DMS53 treated with DMSO at 0.1 percent for 48 hours (cell line): ENCODE results near the gene C11orf16.
"Not testable (repeated sequence)": the region's sequence is repeated elsewhere in the genome, so short reads cannot be mapped to it uniquely, and the experiment has no call there.

Experiments used
- DNase-seq: peaks from one replicate; lab custom pipeline; 2025; ENCODE audit not compliant: unreplicated experiment; lab: John Stamatoyannopoulos, UW

Gene C11orf16

DNA sequence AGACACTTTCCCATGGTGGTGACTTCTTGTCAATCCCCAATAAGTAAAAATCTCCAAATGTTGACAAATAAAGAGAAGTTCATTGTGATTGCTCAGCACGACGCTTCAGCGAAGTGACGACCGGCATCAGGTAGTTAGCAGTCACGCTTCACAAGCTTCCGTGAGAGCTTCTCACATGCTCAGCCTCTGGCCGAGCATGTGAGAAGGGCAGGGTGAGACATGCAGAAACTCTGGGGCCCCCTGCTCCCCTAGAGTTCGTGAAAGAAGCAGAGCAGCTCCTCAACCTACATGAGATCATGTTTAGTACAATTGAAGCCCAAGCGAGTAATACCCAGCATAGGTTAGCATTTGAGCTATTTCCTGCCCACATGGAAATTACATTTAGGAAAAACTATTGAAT is 4.4 kb upstream of the C11orf16 start:
- DNase-seq, result no peak

DNA sequence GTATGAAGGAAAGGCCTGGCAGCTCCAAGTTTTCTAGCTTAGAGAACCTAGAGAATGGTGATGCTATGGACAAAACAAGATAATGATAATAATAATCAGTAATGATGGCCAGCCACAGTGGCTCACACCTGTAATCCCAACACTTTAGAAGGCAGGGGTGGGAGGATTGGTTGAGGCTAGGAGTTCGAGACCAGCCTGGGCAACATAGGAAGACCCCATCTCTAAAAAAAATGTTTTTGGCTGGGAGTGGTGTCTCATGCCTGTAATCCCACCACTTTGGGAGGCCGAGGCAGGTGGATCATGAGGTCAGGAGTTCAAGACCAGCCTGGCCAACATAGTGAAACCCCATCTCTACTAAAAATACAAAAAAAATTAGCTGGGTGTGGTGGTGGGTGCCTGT is 3.0 kb upstream of the C11orf16 start:
- not testable (repeated sequence) for DNase-seq

GRCh38 chr11:8934742-8935488 is 2.2 kb upstream of the C11orf16 start:
- no peak for DNase-seq

- DNase-seq, result no peak
Observed at GRCh38 chr11:8933931-8934330, 1.2 kb upstream of the C11orf16 start.

DNA sequence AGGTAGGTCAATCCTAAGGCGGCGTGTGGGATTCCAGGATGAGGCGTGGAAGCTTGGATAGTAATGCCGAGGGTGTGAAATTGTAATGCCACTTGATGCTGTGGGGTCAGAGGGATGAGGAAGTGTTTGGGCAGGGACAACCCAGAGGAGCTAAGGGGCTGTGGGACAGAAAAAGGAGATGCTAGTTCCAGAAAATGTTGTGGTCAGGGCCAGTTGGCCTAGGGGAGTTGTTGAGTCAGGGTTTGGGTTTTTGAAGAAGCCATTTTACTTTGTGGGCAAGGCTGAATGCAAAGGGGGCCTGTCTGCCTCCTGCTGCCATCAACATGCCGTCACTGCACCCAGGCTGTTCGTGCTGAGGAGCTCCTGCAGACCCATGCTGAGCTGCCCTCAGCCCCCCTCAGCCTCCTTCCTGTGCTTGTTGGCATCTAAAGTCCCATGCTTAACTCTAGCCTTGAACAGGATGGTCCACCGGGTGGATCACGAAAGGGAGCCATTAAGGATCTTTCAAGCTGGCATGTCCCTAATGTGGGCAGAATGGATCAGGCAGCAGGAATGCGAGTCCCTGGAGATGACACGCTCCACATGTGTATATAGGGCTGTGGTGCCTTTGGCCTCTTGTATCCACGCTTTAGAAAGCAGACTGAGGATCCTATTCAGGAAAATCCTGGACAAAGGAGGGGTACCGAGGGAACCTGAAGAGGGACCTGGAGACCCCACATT is 2.1 kb downstream of the C11orf16 start:
- DNase-seq, result no peak

DNA sequence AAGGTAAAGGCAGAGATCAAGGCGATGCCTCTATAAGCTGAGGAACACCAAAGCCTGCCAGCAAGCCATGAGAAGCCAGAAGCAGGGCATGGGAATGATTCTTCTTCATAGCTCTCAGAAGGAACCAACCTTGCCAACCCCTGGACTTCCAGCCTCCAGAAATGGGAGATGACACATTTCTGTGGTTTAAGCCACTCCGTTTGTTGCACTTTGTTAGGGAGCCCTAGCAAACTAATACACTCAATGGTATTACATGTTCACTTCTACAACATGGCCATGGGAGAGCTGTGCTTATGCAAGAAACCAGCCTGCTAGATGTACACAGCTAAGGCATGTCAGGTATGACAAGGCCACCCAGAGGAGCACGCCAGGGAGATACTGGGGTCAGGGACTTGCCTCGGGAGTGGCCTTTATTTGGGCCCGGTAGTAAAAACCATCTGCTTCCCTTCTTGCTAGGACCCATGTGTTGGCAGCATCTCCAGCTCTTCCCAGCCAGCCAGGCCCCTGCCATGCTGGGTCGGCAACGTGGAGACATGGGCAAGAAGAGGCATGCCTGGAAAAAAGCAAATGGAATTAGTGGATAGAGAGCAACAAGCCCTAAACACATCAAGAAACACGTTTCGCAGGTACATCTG is 3.6 kb downstream of the C11orf16 start:
- no peak for DNase-seq

DNA sequence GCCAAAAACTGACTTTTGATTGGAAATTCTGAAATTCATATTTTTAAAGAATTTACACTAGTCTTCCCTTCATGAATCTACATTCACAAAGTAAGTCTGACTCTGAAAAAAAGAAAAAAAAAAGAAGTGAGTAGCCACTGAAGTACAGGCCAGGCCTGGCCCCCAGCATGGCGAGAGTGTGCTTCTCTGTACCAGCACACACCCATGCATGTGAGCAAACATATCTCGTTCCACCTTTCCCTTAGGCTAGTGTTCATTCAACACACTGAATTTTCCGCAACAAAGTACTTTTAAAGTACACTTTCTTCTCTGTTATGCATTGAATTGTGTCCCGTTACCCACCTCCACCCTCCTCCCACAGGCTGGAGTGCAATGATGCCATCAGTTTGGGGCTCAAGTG is 4.5 kb downstream of the C11orf16 start:
- no peak for DNase-seq

DNA sequence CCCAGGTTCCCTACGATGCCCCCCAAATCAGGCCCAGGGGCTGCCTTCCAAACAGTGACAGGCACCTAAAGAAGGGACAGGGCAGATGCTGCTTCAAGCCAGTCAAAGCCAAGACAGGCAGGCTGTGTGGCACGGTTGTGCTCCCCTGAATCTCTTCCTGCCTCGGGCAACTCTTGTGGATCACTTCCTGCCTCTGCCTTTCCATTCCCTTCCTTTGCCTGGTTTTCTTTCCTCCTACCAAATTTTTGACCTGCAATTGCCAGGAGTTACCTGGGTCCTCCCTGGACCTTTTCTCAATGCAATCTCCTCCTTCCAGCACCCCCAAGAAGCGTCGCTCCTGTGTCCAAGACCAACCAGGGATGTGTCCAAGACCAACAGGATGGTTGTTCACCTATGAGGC is 5.5 kb downstream of the C11orf16 start:
- DNase-seq, result no peak

GRCh38 chr11:8926236-8926635 is 6.5 kb downstream of the C11orf16 start:
- DNase-seq, result no peak

- DNase-seq, result no peak
Observed at GRCh38 chr11:8925711-8926110, 7.0 kb downstream of the C11orf16 start.

DNA sequence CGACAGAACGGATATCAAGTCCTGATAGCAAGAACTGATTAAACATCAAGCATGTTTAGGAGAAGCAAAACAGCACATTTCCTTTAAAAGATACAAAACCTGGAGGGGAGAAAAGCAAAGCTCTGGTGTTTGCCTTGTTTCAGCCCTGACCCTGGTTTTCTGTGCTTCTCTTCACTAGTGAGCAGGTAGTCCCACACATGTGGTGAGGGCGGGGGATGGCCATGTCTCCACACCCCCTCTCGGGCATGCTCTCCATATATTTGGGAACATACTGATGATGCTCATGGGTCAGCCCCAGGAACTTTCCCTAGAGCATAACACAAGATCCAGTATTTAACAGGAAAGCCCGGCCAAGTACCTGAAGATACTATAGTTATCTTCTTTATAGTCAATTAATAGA is 10.1 kb downstream of the C11orf16 start:
- DNase-seq, result no peak

- DNase-seq, result no peak
Observed at GRCh38 chr11:8917157-8917825, 15.5 kb downstream of the C11orf16 start.

GRCh38 chr11:8914661-8915018 is 18.1 kb downstream of the C11orf16 start:
- DNase-seq, result no peak

- DNase-seq, result peak; percentile 26
Observed at GRCh38 chr11:8913961-8914660, 18.6 kb downstream of the C11orf16 start.

- peak; percentile 82 for DNase-seq
Observed at GRCh38 chr11:8911029-8911823, 21.5 kb downstream of the C11orf16 start, which contains the start of gene AKIP1. TSS of gene AKIP1 (plus strand) at chr11:8911189. CDS start at chr11:8911450, 261 bp downstream.

DNA sequence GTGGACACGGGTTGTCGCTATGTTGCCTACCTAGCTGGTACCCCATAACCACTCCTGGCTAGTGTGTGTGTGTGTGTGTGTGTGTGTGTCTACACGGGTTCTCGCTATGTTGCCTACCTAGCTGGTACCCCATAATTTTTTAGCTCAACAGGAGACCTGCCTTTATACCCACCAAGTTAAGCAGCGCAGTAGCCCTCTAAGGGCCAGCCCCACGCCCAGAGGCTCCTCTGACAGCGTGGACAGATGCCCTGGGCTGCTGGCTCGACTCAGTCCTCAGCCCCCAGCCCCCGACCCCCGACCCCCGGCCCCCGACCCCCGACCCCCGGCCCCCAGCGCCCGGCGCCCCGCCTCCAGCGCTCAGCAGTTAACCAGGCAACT is 22.1 kb downstream of the C11orf16 start:
- DNase-seq, result no peak

DNA sequence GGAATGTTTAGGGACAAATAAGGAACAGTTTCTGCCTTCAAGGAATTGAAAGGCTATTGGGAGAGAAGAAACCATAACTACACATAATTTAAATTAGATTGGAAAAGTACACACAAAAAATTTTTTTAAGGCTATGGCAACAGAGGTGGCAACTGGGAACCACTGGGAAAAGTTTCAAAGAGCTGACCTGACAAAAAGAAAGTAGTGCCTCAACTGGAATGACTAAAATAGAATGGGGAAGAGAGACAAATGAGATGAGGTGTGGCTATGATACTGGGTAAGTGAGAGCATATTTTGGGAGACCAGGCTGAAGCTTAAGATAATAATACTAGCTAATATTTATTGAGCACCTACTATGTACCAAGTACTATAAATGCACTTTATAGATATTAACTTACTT is 24.6 kb downstream of the C11orf16 start:
- DNase-seq, result no peak

DNA sequence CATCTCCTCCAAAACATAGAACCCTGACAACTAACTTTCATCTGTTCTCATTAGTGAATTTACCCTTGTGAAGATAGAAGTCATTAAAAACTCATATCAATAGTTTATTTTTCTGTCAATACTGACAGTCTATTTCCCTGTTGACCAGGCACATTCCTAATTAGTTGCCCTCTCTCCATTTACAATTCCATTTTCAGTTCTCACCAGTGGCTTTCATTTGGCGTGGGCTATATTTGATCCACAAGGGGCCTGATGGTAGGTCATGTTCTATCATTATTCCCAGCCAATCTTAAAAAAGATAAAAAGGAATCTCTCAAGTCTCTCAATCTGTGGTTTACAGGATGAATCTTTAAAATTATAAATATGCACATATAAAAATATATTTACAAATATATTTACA is 25.6 kb downstream of the C11orf16 start:
- DNase-seq, result no peak

- no peak for DNase-seq
Observed at GRCh38 chr11:8905528-8906165, 27.1 kb downstream of the C11orf16 start.
